ENCODE results near the gene UBN1.

GRCh38 chr16:4886151-4886550 lies 38.9 kb downstream of the UBN1 start:
- TF ChIP-seq CTCF (IDR thresholded peaks at IDR 0.05) (no peak), POLR2A (IDR thresholded peaks at IDR 0.05) (no peak)

All from esophagus squamous epithelium (tissue), 4 donors.